OCI-LY1 (cell line): ENCODE measurements around the gene KATNAL1.

Source experiments
- CTCF ChIP-seq: fragments of 200-600 bp; sonication (generic), shearing (Covaris generic); IDR thresholded peaks from 2 replicates; pipeline ENCODE4 v1.5.1; 2017; ENCODE audit warnings: mild to moderate bottlenecking, antibody characterized with exemption, low read length, moderate library complexity, mixed read lengths
- EZH2 ChIP-seq: fragments of 200-600 bp; sonication (generic), shearing (Covaris generic); IDR thresholded peaks from 2 replicates; pipeline ENCODE4 v1.8.0; 2017; ENCODE audit warnings: borderline replicate concordance, mixed run types, mild to moderate bottlenecking, antibody characterized with exemption, low read length, moderate library complexity, mixed read lengths

- TF ChIP-seq CTCF: peak; percentile 65
- TF ChIP-seq EZH2: no peak
These were observed 27.5 kb upstream of the KATNAL1 start for GRCh38 chr13:30334663-30335386.
